Esophagus muscularis mucosa (tissue), 4 donors: ENCODE data around the gene C5orf22.
"Not testable (repeated sequence)": the region's sequence is repeated elsewhere in the genome, so short reads cannot be mapped to it uniquely, and the experiment has no call there.

Source experiments
- EP300 ChIP-seq: sonication (generic); formaldehyde crosslinking; IDR thresholded peaks from one replicate; pipeline ENCODE4 v1.6.1; 2017; ENCODE audit warnings: antibody characterized with exemption
- POLR2A ChIP-seq: fragments of 450-650 bp; IDR thresholded peaks from one replicate; pipeline ENCODE4 v1.6.1; 2017; ENCODE audit warnings: antibody characterized with exemption, moderate library complexity, mild to moderate bottlenecking, low read depth
- TF ChIP-seq, protein P1 (sequence below), 3 experiments: fragments of 200-600 bp in 2 of 3; fragments of 450-650 bp in 1 of 3; sonication (generic) in 2 of 3; IDR thresholded peaks; one replicate each; pipeline ENCODE4 v1.5.1; 2017 to 2019; ENCODE audit warnings: antibody characterized with exemption in 3 of 3, mild to moderate bottlenecking in 2 of 3, moderate library complexity in 1 of 3

DNA sequence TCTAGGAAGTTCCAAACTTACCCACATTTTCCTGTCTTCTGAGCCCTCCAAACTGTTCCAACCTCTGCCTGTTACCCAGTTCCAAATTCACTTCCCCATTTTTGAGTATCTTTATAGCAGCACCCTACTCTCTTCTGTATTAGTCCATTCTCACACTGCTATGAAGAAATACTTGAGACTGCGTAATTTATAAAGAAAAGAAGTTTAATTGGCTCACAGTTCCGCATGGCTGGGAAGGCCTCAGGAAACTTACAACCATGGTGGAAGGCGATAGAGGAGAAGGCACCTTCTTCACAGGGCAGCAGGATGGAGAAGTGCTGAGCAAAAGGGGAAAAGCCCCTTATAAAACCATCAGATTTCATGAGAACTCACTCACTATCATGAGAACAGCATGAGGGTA, 34.3 kb downstream of the C5orf22 start:
- TF ChIP-seq, protein P1, sequence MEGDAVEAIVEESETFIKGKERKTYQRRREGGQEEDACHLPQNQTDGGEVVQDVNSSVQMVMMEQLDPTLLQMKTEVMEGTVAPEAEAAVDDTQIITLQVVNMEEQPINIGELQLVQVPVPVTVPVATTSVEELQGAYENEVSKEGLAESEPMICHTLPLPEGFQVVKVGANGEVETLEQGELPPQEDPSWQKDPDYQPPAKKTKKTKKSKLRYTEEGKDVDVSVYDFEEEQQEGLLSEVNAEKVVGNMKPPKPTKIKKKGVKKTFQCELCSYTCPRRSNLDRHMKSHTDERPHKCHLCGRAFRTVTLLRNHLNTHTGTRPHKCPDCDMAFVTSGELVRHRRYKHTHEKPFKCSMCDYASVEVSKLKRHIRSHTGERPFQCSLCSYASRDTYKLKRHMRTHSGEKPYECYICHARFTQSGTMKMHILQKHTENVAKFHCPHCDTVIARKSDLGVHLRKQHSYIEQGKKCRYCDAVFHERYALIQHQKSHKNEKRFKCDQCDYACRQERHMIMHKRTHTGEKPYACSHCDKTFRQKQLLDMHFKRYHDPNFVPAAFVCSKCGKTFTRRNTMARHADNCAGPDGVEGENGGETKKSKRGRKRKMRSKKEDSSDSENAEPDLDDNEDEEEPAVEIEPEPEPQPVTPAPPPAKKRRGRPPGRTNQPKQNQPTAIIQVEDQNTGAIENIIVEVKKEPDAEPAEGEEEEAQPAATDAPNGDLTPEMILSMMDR (IDR thresholded peaks at IDR 0.05), result not testable (repeated sequence)
- TF ChIP-seq POLR2A, EP300: not testable (repeated sequence)
